Neural cell (in vitro differentiated cells): ENCODE measurements around the gene ADGRB3.

Source experiments
- POLR2AphosphoS5 ChIP-seq: IDR thresholded peaks from 2 replicates; pipeline ENCODE4 v1.6.1; 2012
- TF ChIP-seq, protein P1 (sequence below): fragments of 450-650 bp; IDR thresholded peaks from 2 replicates; pipeline ENCODE4 v1.5.1; 2014; ENCODE audit warnings: antibody characterized with exemption, mild to moderate bottlenecking, moderate library complexity; ENCODE audit not compliant: poor library complexity, severe bottlenecking

GRCh38 chr6:68625998-68626397 lies 9.1 kb upstream of the ADGRB3 start:
- TF ChIP-seq, protein P1, sequence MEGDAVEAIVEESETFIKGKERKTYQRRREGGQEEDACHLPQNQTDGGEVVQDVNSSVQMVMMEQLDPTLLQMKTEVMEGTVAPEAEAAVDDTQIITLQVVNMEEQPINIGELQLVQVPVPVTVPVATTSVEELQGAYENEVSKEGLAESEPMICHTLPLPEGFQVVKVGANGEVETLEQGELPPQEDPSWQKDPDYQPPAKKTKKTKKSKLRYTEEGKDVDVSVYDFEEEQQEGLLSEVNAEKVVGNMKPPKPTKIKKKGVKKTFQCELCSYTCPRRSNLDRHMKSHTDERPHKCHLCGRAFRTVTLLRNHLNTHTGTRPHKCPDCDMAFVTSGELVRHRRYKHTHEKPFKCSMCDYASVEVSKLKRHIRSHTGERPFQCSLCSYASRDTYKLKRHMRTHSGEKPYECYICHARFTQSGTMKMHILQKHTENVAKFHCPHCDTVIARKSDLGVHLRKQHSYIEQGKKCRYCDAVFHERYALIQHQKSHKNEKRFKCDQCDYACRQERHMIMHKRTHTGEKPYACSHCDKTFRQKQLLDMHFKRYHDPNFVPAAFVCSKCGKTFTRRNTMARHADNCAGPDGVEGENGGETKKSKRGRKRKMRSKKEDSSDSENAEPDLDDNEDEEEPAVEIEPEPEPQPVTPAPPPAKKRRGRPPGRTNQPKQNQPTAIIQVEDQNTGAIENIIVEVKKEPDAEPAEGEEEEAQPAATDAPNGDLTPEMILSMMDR = no peak
- TF ChIP-seq POLR2AphosphoS5 = no peak
